ENCODE data around the gene DNMT1.

DNMT1 gene

GRCh38 chr19:10135551-10136334 is 59.0 kb downstream of the DNMT1 start:
- no peak overlapping the region for H3K4me3 ChIP-seq (ENCODE audit: low read length)
- TF ChIP-seq CTCF (conservative IDR thresholded peaks at IDR 0.05; ENCODE audit: low read length), result no peak
- no peak for DNase-seq (ENCODE audit: low read depth)

GRCh38 chr19:10134040-10134439 is 60.7 kb downstream of the DNMT1 start:
- no peak overlapping the region for H3K4me3 ChIP-seq (ENCODE audit: low read length)
- TF ChIP-seq CTCF (conservative IDR thresholded peaks at IDR 0.05; ENCODE audit: low read length), result no peak
- DNase-seq (ENCODE audit: low read depth), result no peak

- DNase-seq (ENCODE audit: low read depth), result no peak
- no peak overlapping the region for H3K4me3 ChIP-seq (ENCODE audit: low read length)
- TF ChIP-seq CTCF (conservative IDR thresholded peaks at IDR 0.05; ENCODE audit: low read length), result no peak
Measured at GRCh38 chr19:10133596-10133995, 61.2 kb downstream of the DNMT1 start.

GRCh38 chr19:10132905-10133304 is 61.8 kb downstream of the DNMT1 start:
- no peak for DNase-seq (ENCODE audit: low read depth)
- TF ChIP-seq CTCF (conservative IDR thresholded peaks at IDR 0.05; ENCODE audit: low read length), result no peak
- H3K4me3 ChIP-seq (ENCODE audit: low read length), result no peak overlapping the region

- DNase-seq (ENCODE audit: low read depth), result no peak
- H3K4me3 ChIP-seq (ENCODE audit: low read length), result no peak overlapping the region
- TF ChIP-seq CTCF (conservative IDR thresholded peaks at IDR 0.05; ENCODE audit: low read length), result no peak
Measured at GRCh38 chr19:10126213-10126639, 68.5 kb downstream of the DNMT1 start.

GRCh38 chr19:10124429-10124828 is 70.3 kb downstream of the DNMT1 start:
- DNase-seq (ENCODE audit: low read depth), result no peak
- no peak overlapping the region for H3K4me3 ChIP-seq (ENCODE audit: low read length)
- no peak for TF ChIP-seq CTCF (conservative IDR thresholded peaks at IDR 0.05; ENCODE audit: low read length)

GRCh38 chr19:10122045-10122444 is 72.7 kb downstream of the DNMT1 start:
- DNase-seq (ENCODE audit: low read depth), result peak; percentile 77
- no peak for TF ChIP-seq CTCF (conservative IDR thresholded peaks at IDR 0.05; ENCODE audit: low read length)
- no peak overlapping the region for H3K4me3 ChIP-seq (ENCODE audit: low read length)

Data from AG10803 (cell line).